NK-92 treated with Interleukin-12 subunit alpha and Interleukin-12 subunit beta, amount 100 ng/mL, for 24 hours (cell line): ENCODE results near the gene SLC9A7.

Experiments
- DNase-seq: peaks from one replicate; lab custom pipeline; 2025; lab: John Stamatoyannopoulos, UW

The SLC9A7 gene

DNA sequence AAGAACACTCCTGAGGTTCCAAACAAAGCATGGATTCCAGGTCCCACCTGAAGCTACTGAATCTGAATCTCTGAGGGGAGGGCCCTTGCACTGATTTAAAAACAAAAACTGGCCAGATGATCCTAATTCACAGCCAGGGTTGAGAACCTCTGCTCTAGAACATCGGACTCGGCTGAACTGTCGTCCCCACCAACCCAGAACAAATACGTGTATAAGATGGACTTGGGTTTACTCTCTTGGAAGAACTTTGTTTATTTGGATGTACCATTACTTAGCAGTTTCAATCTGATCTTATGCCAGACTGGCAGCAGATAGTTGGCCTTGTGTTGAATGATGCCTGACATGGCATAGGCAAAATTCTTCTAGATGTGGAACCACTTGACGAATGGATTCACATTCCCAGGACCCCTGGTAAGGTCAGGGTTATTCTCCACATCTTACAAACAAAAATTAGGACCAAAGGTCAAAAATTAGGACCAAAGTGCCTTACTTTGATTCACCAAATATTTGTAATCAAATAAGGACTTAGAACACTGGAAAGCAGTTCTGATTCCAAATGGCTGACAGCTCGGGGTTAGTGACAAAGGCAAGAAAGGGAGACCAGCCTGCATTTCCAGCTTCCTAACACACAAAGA lies 156.3 kb downstream of the SLC9A7 start:
- DNase-seq: no peak

- no peak for DNase-seq
Measured at GRCh38 chrX:46601283-46601682, 157.6 kb downstream of the SLC9A7 start.

- no peak for DNase-seq
Measured at GRCh38 chrX:46599051-46599560, 159.8 kb downstream of the SLC9A7 start.

- DNase-seq: no peak
Measured at GRCh38 chrX:46597771-46598170, 161.1 kb downstream of the SLC9A7 start.

- DNase-seq: no peak
Measured at GRCh38 chrX:46597208-46597607, 161.7 kb downstream of the SLC9A7 start.

- no peak for DNase-seq
Measured at GRCh38 chrX:46595084-46595483, 163.8 kb downstream of the SLC9A7 start.

DNA sequence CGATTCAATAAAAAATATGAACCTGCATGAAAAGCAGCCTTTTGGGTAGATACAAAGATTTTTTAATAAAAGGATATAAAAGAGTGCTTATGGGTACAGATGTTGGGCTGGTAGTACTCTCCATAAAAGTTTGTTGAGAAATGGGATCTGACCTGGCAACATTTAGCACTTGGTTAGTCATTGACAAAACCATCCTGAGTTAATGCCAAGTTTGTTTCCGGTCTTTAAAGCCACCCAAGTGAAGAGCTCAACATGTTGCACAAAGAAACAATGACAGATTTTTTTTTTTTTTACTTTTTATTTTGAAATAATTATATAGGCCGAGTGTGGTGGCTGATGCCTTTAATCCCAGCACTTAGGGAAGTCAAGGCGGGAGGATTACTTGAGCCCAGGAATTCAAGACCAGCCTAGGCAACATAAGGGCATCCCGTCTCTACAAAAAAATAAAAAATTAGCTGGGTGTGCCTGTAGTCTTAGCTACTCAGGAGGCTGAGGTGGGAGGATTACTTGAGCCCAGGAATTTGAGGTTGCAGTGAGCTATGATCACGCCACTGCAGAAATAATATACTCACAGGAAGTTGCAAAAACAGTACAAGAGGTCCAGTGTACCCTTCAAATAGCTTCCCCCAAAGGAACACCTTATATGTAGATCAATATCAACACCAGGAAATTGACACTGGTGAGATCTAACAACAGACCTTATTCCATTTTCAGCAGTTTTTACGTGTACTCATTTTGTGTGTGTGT lies 168.8 kb downstream of the SLC9A7 start:
- DNase-seq: no peak

DNA sequence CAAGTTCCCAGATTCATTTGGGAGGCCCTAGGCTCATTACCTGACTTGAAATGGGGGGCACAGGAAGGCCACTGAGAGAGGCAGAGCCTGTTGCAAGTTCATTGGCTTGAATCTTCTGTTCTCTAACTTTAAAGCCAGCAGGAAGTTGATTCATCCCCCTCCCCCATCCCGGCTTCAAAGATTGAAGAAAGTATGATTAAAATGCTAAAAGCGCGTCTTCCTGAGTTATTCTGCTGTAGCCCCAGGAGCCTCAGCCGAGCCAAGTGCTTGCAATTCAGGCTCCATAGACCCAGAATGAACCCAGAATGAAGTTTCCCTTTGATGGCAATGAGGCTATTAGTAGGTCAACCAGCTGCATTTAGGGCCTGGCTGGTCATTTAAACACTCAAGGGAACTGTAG lies 170.7 kb downstream of the SLC9A7 start:
- no peak for DNase-seq

- no peak for DNase-seq
Measured at GRCh38 chrX:46587753-46588171, 171.2 kb downstream of the SLC9A7 start.

DNA sequence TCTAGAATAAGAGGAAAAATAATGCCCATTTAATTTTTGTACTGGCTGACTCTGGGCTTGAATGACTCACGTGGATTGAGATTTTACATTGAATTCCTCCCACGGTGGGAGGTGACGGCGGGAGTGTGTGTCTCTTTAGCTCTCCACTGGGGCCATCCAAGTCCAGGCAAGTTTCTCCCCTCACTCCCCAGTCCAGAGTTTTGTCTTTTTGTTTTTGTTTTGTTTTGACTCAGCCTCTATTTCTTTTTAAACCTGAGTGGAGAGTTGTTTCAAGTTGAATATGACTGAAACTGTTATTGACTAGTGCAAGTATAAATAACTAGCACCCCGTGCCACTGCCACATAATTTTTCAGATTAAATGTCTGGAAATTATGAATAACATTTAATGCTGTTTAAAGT lies 171.8 kb downstream of the SLC9A7 start:
- no peak for DNase-seq

DNA sequence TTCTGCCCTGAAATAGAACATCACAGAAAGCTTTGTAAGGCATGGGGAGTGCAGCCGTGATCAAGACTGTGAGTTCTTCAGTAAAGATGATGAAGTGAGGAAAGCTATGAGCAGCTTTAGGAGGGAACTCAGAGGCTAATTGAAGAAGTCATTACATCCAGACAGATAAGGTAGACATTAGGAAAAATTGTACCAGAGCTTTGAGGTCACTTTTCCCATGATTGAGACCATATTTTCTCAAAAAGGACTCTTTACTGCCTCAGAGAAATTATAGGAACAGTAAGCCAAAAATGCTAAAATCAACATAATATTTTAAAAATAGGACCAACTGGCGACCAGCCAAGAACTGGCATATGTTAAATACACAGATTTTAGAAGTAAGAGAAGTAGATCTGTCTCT lies 174.2 kb downstream of the SLC9A7 start:
- DNase-seq: no peak

- DNase-seq: no peak
Measured at GRCh38 chrX:46582966-46583365, 176.0 kb downstream of the SLC9A7 start.

DNA sequence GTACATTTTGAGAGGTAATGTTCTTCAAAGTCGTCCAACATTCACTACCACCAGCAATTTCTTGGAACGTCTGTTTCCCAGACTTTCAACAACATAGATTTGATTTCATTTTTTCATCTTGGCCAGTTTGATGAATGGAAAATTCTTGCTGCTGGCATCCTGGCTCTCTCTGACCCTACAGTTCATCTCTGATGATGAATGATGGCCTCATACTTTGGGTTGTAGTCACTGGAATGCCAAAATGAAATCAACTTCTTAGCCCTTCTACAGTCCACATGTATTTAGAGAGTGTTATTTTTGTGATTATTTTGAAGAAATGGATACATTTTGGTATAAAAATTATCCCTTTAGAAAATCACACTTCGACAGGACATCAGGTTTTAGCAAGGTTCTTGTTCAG lies 176.6 kb downstream of the SLC9A7 start:
- DNase-seq: no peak

GRCh38 chrX:46580613-46581012 lies 178.3 kb downstream of the SLC9A7 start:
- DNase-seq: no peak

DNA sequence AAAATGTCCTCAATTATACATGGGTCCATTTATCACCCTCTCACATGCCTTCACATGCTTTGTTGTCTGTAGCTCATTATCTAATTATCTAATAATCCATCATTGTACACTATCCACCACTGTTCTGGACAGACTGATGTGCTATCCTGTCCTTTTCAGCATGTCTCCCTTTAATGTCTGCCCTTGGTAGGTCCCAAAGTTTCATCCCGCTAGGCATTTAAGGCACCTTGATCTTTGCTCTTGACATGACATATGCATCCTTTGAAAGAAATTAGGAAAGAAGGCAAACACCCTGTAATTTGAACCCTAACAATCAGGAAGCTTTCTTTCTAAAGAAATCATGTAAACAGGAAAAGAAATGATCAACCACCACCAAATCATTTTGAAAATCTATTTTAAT lies 179.7 kb downstream of the SLC9A7 start:
- DNase-seq: no peak

- no peak for DNase-seq
Measured at GRCh38 chrX:46577221-46578005, 181.5 kb downstream of the SLC9A7 start.

DNA sequence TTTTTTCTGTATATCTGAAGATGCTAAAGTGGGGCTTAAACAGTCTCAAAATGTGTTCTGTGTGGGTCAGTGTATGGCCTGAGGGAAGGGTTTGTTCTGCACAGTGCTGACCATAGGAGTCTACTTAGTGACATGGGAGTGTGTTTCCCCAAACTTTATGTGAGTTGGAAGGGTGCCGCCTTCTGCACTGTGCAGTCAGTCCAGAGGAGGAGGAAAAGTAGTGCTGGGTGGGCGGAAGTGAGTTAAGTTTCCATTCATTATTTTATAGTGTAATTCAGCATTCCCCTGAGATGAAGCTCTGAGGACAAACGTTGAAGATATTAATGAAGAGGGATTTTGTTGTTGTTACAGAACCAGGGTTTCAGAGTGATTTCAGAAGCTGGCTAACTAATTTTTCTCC lies 182.5 kb downstream of the SLC9A7 start:
- no peak for DNase-seq

DNA sequence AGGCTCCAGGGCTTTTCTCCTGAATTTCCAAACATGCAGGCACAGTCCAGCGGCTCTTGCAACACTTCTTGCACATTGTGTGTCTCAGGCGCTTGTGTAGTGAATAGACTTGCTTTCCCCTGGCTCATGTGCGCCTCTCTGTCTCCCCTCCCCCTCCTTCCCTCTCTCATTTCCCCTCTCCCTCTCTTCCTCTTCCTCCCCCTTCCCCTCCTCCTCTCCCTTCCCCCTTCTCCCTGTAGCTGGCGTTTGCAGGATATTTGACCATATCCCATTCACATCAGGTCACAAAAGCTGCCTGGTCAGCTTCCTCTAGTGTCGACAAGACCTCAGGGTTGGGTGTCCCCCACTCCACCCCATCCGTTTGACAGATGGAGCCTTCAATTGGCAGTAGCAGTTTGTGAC lies 182.9 kb downstream of the SLC9A7 start:
- DNase-seq: no peak

GRCh38 chrX:46575586-46575985 lies 183.3 kb downstream of the SLC9A7 start:
- DNase-seq: no peak

GRCh38 chrX:46574774-46575381 lies 184.0 kb downstream of the SLC9A7 start:
- DNase-seq: no peak

DNA sequence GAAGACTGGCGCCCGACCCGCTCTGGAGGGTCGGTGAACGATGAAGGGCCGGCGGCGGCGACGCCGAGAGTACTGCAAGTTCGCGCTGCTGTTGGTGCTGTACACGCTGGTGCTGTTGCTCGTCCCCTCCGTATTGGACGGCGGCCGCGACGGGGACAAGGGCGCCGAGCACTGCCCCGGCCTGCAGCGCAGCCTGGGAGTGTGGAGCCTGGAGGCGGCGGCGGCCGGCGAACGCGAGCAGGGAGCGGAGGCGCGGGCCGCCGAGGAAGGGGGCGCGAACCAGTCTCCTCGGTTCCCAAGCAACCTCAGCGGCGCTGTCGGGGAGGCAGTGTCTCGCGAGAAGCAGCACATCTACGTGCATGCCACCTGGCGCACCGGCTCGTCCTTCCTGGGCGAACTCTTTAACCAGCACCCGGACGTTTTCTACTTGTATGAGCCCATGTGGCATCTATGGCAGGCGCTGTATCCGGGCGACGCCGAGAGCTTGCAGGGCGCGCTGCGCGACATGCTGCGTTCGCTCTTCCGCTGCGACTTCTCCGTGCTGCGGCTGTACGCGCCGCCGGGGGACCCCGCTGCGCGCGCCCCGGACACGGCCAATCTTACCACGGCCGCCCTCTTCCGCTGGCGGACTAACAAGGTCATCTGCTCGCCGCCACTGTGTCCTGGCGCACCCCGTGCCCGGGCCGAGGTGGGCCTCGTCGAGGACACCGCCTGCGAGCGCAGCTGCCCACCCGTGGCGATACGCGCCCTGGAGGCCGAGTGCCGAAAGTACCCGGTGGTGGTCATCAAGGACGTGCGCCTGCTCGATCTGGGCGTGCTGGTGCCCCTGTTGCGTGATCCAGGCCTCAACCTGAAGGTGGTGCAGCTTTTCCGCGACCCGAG lies 184.8 kb downstream of the SLC9A7 start:
- no peak for DNase-seq
